HG03066 (cell line): Measurements from ENCODE around the gene KIN.
"Not testable (repeated sequence)": the region's sequence is repeated elsewhere in the genome, so short reads cannot be mapped to it uniquely, and the experiment has no call there.

ENCODE experiments used
- ATAC-seq: cut with Tn5 transposase; IDR thresholded peaks from one replicate; pipeline ENCODE4 v1.9.1; 2021; ENCODE audit warnings: low read depth; ENCODE audit not compliant: unreplicated experiment

The KIN gene

GRCh38 chr10:7787857-7788638 lies at the start of gene KIN, which contains the start of gene ATP5F1C:
Gene KIN, minus strand, starts transcription at chr10:7787993. Its CDS starts 60 bp downstream, at chr10:7787933.
Gene ATP5F1C, plus strand, starts transcription at chr10:7788177. Its CDS starts 31 bp downstream, at chr10:7788208.
- ATAC-seq, result peak; percentile 93

GRCh38 chr10:7836571-7836970 lies 48.8 kb upstream of the KIN start:
- no peak for ATAC-seq

DNA sequence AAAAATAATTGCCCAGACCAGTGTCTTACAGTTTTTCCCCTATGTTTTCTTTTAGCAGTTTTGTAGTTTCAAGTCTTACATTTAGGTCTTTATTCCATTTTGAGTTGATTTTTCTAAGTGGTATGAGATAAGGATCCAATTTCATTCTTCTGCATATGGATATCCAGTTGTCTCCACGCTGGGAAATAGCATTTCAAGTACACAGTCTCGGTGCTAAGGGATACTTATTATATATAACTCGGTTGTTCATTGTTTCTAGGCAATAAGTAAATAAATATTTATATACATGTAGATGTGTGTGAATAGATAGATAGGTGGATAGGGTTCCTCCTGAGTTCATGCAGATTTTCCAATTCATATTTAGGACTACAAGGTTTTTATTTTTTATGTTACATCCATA lies 46.5 kb upstream of the KIN start:
- ATAC-seq, result no peak

- ATAC-seq, result no peak
Observed at GRCh38 chr10:7833210-7833609, 45.4 kb upstream of the KIN start.

GRCh38 chr10:7832060-7832459 lies 44.3 kb upstream of the KIN start:
- no peak for ATAC-seq

DNA sequence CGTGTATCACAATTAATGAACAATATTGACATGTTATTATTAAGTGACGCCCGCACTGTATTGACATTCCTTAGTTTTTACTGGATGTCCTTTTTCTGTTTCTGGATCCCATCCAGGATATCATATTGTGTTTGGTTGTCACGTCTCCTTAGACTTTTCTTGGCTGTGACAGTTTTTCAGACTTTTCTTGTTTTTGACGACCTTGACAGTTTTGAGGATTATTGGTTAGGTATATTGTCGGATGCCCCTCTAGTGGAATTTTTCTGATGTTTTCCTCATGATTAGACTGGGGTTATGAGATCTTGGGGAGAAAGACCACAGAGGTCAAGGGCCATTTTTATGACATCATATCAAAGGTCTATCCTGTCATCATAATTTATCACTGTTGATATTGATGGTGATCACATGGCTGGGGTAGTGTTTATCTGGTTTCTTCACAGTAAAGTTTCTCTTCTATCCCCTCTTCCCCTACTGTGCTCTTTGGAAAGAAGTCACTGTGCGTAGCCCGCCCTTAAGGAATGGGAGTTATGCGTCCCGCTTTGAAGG lies 41.6 kb upstream of the KIN start:
- ATAC-seq, result no peak

DNA sequence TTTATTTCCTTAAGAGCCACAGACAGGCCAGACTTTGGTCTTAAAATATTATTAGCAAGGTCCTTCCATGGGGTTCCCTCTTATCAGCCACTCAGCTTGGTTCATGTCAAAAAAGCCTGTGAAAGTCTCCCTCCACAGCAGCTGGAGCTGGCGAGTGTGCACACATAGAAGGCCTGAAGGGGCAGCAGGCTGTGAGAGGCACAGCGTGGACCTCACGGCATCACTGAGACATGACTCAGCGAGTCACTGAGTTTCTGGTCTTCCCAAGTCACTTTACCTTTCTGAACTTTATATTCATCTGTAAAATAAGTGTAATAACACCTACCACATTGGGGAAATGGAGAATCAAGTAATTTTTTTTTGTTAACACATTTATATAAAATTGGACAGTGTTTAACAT lies 39.2 kb upstream of the KIN start:
- no peak for ATAC-seq

DNA sequence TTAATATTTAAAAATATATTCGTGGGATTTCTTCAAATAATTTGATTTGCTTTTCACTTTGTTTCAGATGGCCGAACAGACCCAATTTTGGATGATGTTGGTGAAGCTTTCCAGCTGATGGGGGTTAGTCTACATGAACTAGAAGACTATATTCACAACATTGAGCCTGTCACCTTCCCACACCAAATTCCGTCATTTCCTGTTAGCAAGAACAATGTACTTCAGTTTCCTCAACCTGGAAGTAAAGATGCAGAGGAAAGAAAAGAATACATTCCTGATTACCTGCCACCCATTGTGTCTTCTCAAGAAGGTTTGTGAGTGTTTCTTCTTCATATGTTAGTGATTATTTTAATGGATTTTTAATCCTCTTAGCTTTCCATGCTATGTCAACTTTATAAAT lies 36.5 kb upstream of the KIN start:
- no peak for ATAC-seq

GRCh38 chr10:7819121-7819460 lies 31.3 kb upstream of the KIN start:
- peak; percentile 55 for ATAC-seq

DNA sequence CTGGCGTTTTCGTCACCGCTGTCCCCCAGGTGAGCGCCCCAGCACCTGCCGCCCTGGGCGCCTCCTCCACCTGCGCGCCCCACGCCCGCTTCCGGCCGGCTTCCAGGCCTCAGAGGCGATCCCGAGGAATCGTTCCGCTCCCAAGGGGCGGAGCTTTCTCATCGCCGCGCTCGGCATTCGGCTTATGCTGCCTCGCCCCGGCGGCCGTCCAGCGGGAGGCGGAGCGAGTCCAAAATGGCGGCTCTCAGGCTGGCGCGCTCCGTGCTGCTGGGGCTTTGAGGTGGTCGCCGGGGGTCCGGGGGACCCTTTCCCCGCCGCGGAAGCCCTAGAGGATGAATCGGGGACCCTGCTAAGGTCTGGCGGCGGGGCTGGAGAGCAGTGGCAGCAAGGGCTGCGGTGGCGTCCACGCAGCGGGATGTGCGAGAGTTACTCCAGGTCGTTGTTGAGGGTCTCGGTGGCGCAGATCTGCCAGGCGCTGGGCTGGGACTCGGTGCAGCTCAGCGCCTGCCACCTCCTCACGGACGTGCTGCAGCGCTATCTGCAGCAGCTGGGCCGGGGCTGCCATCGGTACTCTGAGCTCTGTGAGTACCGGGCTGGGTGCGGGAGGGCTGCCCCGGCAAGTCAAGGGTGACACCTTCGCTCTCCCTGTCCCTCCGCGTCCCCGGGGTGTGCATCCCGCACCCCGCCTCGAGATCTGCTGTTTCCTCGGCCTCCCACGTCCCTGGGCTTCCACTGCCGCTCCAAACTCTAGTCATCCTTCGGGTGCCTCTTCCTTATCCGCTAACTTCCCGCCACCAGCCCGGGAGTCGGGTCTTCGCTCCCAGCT lies 30.7 kb upstream of the KIN start, which contains the start of gene TAF3:
Gene TAF3 (plus strand): TSS at position 211 of the 826 bp plus-strand sequence. CDS start 205 bp downstream, at position 416.
- ATAC-seq, result peak; percentile 83

DNA sequence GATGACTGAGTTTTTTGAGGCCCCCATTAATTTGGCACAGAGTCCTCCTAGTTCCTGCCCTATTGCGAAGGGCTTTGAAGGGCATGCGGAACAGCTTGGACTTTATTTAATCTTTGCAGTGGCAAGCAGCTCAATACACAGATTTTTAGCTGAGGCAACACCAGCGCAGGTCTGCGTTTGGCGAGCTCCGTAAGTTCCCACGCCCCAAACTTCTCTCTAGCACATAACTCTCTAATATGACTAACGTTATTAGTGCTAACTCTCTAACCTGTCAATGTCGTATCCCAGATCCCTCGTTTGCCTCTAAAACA lies 30.1 kb upstream of the KIN start:
- ATAC-seq, result peak; percentile 16

DNA sequence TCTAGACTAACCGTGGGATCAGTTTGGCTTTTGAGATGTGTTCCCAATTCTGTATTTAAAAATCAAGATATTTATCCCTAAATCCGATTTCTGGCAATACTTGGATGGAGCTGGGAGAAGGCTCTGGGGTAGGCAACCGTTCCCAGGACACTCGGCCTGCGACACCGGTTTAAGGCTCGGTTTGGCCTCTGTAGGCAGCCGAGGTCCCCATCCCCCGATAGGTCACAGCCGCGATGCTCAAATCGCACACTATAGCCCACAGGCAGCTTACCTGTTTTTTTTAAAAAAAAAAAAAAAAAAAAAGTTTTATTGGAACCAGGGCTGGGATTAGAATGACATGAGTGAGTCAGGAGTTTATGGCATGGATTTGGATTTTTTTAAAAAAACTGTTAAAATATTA lies 29.8 kb upstream of the KIN start:
- no peak for ATAC-seq

DNA sequence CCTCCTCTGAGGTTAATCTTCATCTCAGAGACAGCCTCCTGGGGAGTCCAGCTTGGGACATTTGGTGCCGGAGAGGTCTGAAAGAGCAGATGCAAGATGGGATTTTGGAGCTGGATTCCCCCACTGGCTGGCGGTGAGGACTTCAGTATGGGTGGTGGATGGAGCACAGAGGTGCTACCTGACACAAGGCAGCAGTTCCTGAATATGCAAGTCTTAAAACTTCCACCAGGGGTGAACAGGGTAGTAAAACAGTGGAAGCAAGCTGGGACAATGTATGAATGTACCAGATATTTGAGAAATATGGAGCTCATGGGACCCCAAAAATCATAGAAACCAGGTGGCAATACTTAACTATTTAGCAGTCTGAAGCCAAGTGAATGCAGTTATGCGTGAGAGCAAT lies 25.7 kb upstream of the KIN start:
- no peak for ATAC-seq

GRCh38 chr10:7811743-7812142 lies 23.9 kb upstream of the KIN start:
- not testable (repeated sequence) for ATAC-seq

DNA sequence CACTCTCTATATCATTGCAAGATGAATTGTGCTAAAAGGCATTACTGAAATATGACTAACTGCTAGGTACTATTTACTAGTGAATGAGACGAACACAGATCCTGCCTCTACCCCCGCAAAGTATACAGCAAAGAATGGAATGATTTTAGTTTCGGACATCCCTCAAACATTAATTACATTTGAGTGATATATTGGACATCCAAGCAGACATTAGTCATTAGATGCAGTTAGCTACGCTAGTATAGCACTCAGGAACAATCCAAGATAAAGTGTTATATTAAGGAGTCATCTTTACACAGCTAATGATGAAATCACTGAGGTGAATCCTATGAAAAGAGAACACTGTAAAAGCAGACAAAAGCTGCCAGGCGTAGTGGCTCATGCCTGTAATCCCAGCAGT lies 23.2 kb upstream of the KIN start:
- no peak for ATAC-seq

- no peak for ATAC-seq
Observed at GRCh38 chr10:7810443-7810842, 22.6 kb upstream of the KIN start.

DNA sequence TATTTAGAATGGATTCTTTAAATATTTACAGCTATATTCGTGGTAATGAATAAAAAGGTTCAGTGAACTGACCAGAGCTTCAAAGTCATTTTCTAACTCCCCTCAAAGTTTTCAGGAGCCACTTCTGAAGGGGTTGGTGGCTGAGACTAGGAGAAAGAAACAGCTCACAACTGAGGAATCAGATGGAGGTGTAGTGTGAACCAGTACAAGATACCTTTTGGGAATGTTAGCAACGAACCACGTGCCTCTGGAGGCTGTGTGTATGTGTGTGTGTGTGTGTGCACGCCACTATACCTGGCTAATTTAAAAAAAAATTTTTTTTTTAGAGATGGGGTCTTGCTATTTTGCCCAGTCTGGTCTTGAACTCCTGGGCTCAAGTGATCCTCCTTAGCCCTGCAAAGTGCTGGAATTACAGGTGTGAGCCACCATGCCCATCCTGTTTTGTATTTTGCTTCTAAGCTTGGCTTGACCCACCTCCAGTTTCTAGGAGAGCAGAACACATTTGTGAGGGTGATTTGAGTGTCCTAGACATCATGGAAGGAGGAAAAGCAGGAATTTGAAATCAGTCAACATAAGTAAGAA lies 21.0 kb upstream of the KIN start:
- ATAC-seq, result no peak

- ATAC-seq, result no peak
Observed at GRCh38 chr10:7804741-7805140, 16.9 kb upstream of the KIN start.

DNA sequence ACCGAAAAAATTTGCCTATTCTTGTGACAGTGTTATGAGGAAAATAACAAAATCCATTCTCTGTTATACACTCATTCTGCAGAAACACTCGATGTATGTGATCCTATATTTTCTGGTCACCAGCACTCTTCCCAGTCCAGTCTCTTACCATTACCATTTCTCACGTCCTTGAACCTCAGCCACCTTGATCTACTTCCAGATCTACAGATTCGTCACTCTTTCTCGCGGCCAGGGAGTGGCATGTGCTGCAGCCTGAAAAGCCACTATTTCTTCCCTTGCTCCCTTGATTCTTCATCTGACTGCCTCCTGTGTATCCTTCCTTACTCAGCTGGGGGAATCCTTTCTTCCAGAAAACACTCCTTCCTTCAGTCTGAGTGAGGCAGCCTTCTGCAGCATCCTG lies 16.4 kb upstream of the KIN start:
- ATAC-seq, result no peak

- ATAC-seq, result no peak
Observed at GRCh38 chr10:7802606-7803005, 14.8 kb upstream of the KIN start.

GRCh38 chr10:7797582-7797981 lies 9.8 kb upstream of the KIN start:
- no peak for ATAC-seq
